ENCODE results near the gene GGTLC2.

Gene GGTLC2

DNA sequence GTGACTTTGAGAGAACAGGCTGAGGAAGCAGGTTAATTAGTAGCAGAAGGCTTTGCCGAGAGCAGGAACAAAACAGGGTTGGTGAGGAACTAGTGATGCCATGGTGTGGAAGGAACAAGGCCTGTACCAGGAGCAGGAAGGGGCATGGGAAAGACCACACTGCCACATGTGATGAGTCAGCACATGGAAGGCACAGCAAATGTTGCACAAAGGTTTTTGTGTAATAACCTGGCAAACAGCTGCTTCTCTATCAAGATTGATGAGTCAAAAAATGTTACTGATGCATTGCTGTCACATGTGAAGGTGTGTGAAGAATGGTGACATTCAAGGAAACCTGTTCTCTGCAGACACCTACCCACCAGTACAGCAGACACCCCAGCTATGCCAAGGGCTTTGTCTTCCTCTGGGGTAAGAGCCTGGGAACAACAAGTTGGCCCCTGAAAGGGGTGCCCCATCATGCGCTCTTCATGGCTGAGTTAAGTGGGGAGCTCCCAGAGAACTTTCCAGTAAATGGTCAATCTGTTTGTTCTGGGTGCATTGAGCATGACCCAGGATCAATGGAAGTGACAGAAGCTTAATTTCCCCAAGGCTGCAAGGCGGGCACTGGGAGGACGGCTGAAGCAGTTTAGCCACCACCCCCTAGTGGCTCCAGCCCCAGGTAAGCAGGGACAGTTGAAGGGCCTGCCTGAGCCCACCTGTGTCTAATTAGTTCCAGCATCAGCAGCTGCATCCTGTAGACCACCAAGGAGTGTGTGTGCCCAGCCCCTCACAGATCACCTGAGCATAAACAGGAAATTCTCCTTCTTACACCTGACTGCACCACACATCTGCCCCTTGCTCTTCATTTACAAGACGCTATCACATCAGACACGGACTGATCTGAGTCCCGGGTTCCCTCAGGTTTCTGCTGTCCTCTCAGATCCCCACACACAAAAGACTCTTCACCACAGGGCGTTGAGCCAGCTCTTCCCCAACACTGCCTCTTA, 47.6 kb downstream of the GGTLC2 start:
- no peak for DNase-seq (ENCODE audit: low spot score)

DNA sequence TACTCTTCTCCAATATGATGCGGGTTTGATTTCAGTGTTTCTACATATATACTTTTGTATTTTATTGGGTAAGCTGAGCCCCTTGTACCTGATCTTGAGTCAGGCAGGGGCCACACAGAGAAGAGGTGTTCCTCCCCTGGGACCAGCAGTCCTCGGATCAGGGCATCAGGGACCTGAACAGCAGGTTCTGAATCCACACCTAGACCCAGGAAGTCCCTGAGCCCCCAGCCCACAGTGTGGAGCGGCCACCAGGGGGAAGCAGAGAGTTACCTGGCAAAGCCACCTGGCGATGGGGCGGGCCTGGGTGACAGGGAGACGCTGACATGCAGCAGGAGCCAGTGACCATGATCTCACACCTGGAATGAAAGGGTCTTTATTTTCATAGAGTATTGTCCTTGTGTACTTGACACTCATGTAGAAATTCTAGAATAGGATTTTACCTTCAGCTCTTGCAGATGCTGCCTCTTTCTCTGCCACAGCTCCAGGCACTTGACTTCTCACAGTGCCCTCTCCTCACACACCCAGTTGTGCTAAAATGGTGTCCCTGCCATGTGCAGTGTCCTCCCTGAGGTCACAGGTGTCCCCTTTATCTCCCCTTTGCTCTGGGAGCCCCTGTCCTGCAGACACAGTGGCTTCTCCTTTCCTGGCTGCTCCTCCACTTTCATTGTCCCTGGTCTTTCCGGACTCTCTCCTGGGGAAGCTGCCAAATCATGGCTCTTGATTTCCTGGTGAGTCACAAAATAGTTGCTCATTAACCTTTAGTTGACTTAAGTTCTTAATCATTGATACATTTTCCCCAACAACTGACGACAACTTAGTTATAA, 48.5 kb downstream of the GGTLC2 start:
- DNase-seq (ENCODE audit: low spot score): peak; percentile 53

- DNase-seq (ENCODE audit: low spot score): no peak
Observed at GRCh38 chr22:22693531-22693884, 49.1 kb downstream of the GGTLC2 start.

- no peak for DNase-seq (ENCODE audit: low spot score)
Observed at GRCh38 chr22:22694106-22694505, 49.7 kb downstream of the GGTLC2 start.

GRCh38 chr22:22696104-22696503, 51.7 kb downstream of the GGTLC2 start:
- no peak for DNase-seq (ENCODE audit: low spot score)

Measured in COLO829 (cell line).